Gastroesophageal sphincter (tissue), 4 donors: ENCODE results near the gene HMGB1. TPM values are rescaled to one million over a fixed set of nuclear protein-coding genes. Genes with fewer than 3 reads are reported as not detected.

Source experiments
- ATAC-seq: fragments of 150-250 bp; one replicate; pipeline ENCODE4 v1.9.1; 2016; ENCODE audit warnings: mild to moderate bottlenecking, moderate library complexity
- H3K27ac ChIP-seq, 4 donors: fragments of 200-600 bp; sonication (generic) in 3 of 4; 1 replicate in 3 of 4; 2 replicates in 1 of 4; pipeline ENCODE4 v1.5.1; 2016 to 2019
- H3K27me3 ChIP-seq: fragments of 200-600 bp; sonication (generic); one replicate; pipeline ENCODE4 v1.5.1; 2019
- H3K36me3 ChIP-seq, 2 donors: fragments of 200-600 bp; sonication (generic); one replicate each; pipeline ENCODE4 v1.5.1; 2019; ENCODE audit warnings: control low read depth in 1 of 2
- H3K4me1 ChIP-seq, 3 donors: fragments of 200-600 bp; sonication (generic); 1 replicate in 2 of 3; 2 replicates in 1 of 3; pipeline ENCODE4 v1.5.1; 2016 to 2019; ENCODE audit warnings: control low read depth in 2 of 3
- H3K4me3 ChIP-seq, 2 donors: fragments of 200-600 bp; sonication (generic); one replicate each; pipeline ENCODE4 v1.5.1; 2019; ENCODE audit warnings: mild to moderate bottlenecking in 1 of 2, moderate library complexity in 1 of 2
- H3K9me3 ChIP-seq, 3 donors: fragments of 200-600 bp; sonication (generic); one replicate each; pipeline ENCODE4 v1.5.1; 2017 to 2019; ENCODE audit warnings: control low read depth in 2 of 3
- CTCF ChIP-seq, 4 experiments: fragments of 200-600 bp in 2 of 4; fragments of 450-650 bp in 2 of 4; sonication (generic) in 1 of 4; IDR thresholded peaks; one replicate each; pipeline ENCODE4 v1.5.1; 2017 to 2019; ENCODE audit warnings: antibody characterized with exemption in 4 of 4, mild to moderate bottlenecking in 2 of 4, moderate library complexity in 2 of 4
- EP300 ChIP-seq: sonication (generic); formaldehyde crosslinking; IDR thresholded peaks from one replicate; pipeline ENCODE4 v1.6.1; 2017; ENCODE audit warnings: antibody characterized with exemption, mild to moderate bottlenecking
- POLR2A ChIP-seq, 2 donors: fragments of 450-650 bp; IDR thresholded peaks; one replicate each; pipeline ENCODE4 v1.6.1; 2017; ENCODE audit warnings: antibody characterized with exemption in 2 of 2, mild to moderate bottlenecking in 2 of 2, moderate library complexity in 1 of 2
- POLR2AphosphoS5 ChIP-seq: sonication (generic); formaldehyde crosslinking; IDR thresholded peaks from one replicate; pipeline ENCODE4 v1.6.1; 2017; ENCODE audit warnings: antibody characterized with exemption
- WGBS, 2 donors: methylation state at CpG; one replicate each; pipeline ENCODE4 v1.1.5; 2018; ENCODE audit warnings: low coverage in 1 of 2; 5-methylcytosine and 5-hydroxymethylcytosine counted together
- total RNA-seq, 4 donors: library from RNA; depleted of rRNA; stranded (reverse); fragments of >200 nt; gene quantifications; one replicate each; pipeline ENCODE4 v1.1.0, GENCODE V29; 2016

HMGB1 gene
- total RNA-seq, 4 donors from 2014 or later: 255 to 350 (median 337) TPM

GRCh38 chr13:30487075-30487470 lies 21.3 kb upstream of the HMGB1 start:
- Histone ChIP-seq H3K9me3 (no peaks in the 10 kb centered on the region), H3K27ac (no peak overlapping the region), H3K27me3 (no peaks in the 10 kb centered on the region), H3K36me3 (no peaks in the 10 kb centered on the region), H3K4me1 (no peaks in the 10 kb centered on the region), H3K4me3 (no peak overlapping the region)
- no peak for ATAC-seq
- TF ChIP-seq POLR2AphosphoS5 (no peak), POLR2A (IDR thresholded peaks at IDR 0.05) (no peak), EP300 (no peak), CTCF (IDR thresholded peaks at IDR 0.05) (no peak)
- 83 to 94% methylated on average over 2 to 3 of the region's 3 CpGs for WGBS, 2 donors

- Histone ChIP-seq H3K4me1 (no peaks in the 10 kb centered on the region), H3K27me3 (no peaks in the 10 kb centered on the region), H3K4me3 (no peak overlapping the region), H3K27ac (no peak overlapping the region), H3K9me3 (no peaks in the 10 kb centered on the region), H3K36me3 (no peaks in the 10 kb centered on the region)
- 59 to 68% methylated on average over 5 to 7 of the region's 11 CpGs for WGBS, 2 donors
- TF ChIP-seq EP300: no peak
- TF ChIP-seq POLR2A (IDR thresholded peaks at IDR 0.05): no peak
- no peak for TF ChIP-seq CTCF (IDR thresholded peaks at IDR 0.05)
- no peak for ATAC-seq
Observed at GRCh38 chr13:30486230-30487074, 20.7 kb upstream of the HMGB1 start.

- no peaks in the 10 kb centered on the region for H3K9me3 ChIP-seq
- no peaks in the 10 kb centered on the region for H3K27me3 ChIP-seq
- no peak overlapping the region for H3K4me3 ChIP-seq
- H3K36me3 ChIP-seq: no peaks in the 10 kb centered on the region
- H3K4me1 ChIP-seq: no peaks in the 10 kb centered on the region
- no peak for TF ChIP-seq POLR2A (IDR thresholded peaks at IDR 0.05)
- no peak overlapping the region for H3K27ac ChIP-seq
- WGBS, 2 donors: 93 to 94% methylated on average over 5 to 8 of the region's 8 CpGs
- no peak for ATAC-seq
Observed at GRCh38 chr13:30481241-30481760, 15.6 kb upstream of the HMGB1 start.

GRCh38 chr13:30480292-30480950 lies 14.7 kb upstream of the HMGB1 start:
- H3K4me3 ChIP-seq: no peak overlapping the region
- ATAC-seq: no peak

GRCh38 chr13:30479883-30480219 lies 14.1 kb upstream of the HMGB1 start:
- no peak for TF ChIP-seq EP300
- TF ChIP-seq CTCF (IDR thresholded peaks at IDR 0.05): no peak
- TF ChIP-seq POLR2AphosphoS5: no peak
- no peak for TF ChIP-seq POLR2A (IDR thresholded peaks at IDR 0.05)
- Histone ChIP-seq H3K27me3 (no peaks in the 10 kb centered on the region), H3K4me3 (no peak overlapping the region), H3K9me3 (no peaks in the 10 kb centered on the region), H3K4me1 (no peaks in the 10 kb centered on the region), H3K36me3 (no peaks in the 10 kb centered on the region), H3K27ac (no peak overlapping the region)
- no peak for ATAC-seq
- 82 to 92% methylated on average over 1 of the region's 1 CpG for WGBS, 2 donors

More at GRCh38 chr13:30480292-30480950, 14.7 kb upstream of the HMGB1 start:
- Histone ChIP-seq H3K36me3 (no peaks in the 10 kb centered on the region), H3K4me1 (no peaks in the 10 kb centered on the region), H3K9me3 (no peaks in the 10 kb centered on the region), H3K27me3 (no peaks in the 10 kb centered on the region), H3K27ac (no peak overlapping the region)
- no peak for TF ChIP-seq EP300
- no peak for TF ChIP-seq POLR2A (IDR thresholded peaks at IDR 0.05)
- WGBS, 2 donors: 78 to 86% methylated on average over 2 to 6 of the region's 6 CpGs
